Ureter (tissue), 1 donor: ENCODE measurements around the gene SPRR4. TPM values are rescaled to one million over a fixed set of nuclear protein-coding genes. Genes with fewer than 3 reads are reported as not detected.

ENCODE experiments used
- DNase-seq: peaks from one replicate; pipeline ENCODE4 v3.0.0-alpha.2; 2020; ENCODE audit warnings: low spot score
- total RNA-seq: library from RNA; stranded (reverse); gene quantifications from one replicate; pipeline ENCODE4 v1.2.4, GENCODE V29; 2023
- donor health status: DM: yes; HTN: yes; CAD: no.

The SPRR4 gene
- not detected for total RNA-seq

GRCh38 chr1:152970495-152970894 lies at the start of gene SPRR4:
SPRR4 (plus strand) TSS chr1:152970648; CDS start chr1:152971891, 1,243 bp downstream.
- DNase-seq, result no peak

DNA sequence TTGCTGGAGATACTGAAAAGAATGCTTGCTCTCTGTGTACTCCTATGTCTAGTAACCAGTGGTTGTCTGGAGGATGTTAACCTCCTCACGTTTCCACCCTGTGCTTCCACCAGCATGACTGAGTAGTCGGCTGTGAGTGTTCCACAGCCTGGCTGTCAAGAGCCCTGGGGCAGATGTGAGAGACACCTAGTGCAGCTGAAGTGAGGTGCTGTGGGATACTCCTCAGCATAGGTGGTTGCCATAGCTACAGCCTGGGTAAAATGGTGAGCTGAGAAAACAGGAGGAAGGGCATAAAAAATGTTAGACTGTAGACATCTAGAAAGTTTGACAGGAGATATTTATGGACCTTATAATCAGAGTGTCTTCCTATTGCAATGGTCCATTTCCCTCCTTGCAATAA lies 46.3 kb upstream of the SPRR4 start:
- no peak for DNase-seq

- DNase-seq, result no peak
Measured at GRCh38 chr1:152926091-152926490, 44.4 kb upstream of the SPRR4 start.

DNA sequence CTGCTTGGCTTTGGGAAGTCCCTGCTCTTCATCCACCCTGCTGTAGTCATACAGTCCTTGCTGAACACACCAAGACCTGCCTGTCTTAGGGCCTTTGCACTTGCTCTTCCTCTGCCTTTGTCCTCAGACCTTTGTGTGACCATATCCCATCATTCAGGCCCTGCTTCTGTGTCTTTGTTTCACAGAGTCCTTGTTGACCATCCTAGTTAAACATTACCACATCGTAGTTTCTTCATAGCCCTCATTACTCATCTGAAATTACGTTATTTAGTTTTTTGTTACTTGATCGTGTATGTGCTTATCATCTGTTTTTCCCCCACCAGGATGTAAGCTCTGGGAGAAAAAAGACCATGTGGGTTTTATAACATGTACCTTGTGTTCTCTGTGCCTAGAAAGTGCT lies 41.8 kb upstream of the SPRR4 start:
- DNase-seq, result no peak

DNA sequence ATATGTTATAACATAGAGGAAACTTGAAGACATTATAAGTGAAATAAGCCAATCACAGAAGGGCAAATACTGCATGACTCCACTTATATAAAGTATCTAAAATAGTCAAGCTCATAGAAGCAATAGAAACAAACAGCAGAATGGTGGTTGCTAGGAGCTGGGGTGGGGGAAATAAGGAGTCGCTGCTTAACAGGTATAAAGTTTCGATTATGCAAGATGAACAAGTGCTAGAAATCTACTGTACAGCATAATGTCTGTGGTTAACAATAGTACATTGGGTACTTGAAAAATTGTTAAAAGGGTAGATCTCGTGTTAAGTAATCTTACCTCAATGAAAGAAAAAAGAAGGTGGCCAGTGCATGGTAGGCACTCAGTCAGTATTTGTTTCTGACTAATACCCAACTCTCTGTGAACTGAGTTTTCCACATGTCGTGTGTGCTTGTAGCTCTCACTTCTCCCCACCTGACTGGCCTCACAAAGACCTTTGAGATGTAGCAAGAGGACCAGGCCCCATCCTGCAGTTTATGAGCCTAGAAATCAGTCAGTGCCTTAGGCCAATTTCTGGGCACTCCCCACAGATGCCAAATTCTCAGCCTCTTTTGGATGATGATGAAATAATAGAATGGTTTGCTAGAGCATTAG lies 38.2 kb upstream of the SPRR4 start:
- DNase-seq, result no peak

DNA sequence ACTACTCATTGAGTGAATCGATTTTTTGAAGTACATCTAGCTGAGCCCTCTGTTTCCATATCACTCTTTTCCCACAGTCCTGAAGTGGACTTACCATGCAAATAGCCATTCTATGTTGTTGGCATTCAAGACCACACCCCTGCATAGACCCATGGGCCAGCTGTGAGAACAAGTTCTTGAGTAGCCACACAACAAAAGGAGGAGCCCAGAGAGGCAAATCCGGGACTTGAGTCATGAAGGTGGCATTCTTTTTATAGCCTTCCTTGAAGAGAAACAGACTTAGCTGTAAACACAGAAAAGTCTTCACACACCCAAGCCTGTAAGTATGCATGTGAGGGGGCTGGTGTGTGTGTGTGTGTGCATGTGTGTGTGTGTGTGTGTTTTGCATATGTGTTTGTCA lies 37.3 kb upstream of the SPRR4 start:
- DNase-seq, result no peak

GRCh38 chr1:152940614-152941013 lies 29.8 kb upstream of the SPRR4 start:
- DNase-seq, result no peak

- DNase-seq, result no peak
Measured at GRCh38 chr1:152941037-152941711, 29.3 kb upstream of the SPRR4 start.

GRCh38 chr1:152942161-152942560 lies 28.3 kb upstream of the SPRR4 start:
- DNase-seq, result no peak

DNA sequence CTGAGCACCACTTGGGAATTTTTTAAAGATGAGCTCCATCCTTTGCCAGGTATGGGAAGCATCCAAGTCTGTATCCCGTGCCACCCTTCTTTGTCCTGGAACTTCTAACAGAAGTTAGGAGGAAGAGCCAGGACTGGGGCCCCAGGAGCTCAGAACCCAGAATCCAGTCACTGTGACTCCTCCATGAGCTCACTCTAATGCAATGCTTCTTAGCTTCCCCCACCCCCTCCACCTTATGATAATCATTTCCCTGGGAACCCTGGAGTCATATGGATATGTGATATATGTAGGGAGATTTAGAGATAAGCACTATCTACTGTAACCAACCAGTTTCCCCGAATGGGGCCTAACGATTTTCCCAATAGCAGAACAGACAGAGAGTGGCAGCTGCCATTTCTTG lies 24.2 kb upstream of the SPRR4 start:
- no peak for DNase-seq

DNA sequence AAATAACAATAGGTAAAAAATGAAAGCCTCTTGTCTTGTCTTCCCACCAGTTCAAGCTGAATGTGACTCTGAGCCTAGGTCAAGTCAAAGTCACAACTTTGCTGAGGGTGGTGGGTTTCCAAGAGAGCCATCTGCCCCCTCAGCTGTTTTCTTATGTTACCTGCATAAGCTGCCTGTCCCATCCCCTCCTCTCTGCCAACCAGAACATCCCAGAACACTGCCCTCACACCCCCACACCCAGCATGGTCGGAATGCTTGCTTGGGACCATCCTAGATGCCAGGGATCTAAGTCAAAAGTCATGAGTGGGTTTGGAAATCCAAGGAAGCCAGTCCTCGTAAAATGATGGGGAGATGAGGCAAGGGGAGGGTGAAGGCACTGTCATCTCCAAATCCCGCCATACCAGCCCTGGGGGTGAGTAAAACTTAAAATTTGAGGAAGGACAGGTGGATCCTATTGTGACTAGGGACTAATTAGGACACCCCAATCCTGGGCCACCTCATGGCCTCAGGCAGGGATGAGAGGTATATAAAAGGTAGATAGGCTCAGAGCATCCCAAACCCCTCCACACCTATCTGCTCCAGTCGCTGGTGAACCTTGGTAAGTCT lies 23.7 kb upstream of the SPRR4 start, which contains the start of gene SPRR5:
SPRR5 (plus strand) TSS at position 556 of the 606 bp plus-strand sequence. CDS start 1,349 bp downstream, outside the sequence.
- no peak for DNase-seq

DNA sequence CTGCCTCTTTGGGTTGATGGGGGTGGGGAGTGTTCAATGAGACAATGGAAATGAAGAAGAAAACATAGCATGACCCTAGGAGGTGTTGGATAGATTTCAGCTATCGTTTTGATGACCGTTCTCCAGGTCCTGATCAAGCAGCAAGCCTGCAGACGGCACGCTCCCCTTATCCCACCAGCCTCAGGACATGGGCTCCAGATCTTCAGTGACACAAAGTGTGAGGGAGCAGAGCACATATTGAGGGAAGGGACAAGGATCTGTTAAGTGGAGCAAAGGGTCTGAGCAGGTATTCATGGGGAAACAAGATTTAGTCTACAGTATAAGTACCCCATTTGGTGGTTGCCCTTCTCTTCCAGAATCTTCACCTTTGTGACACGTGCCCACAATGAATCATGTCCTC lies 18.7 kb upstream of the SPRR4 start:
- no peak for DNase-seq

GRCh38 chr1:152953761-152954160 lies 16.7 kb upstream of the SPRR4 start:
- DNase-seq, result peak; percentile 52

DNA sequence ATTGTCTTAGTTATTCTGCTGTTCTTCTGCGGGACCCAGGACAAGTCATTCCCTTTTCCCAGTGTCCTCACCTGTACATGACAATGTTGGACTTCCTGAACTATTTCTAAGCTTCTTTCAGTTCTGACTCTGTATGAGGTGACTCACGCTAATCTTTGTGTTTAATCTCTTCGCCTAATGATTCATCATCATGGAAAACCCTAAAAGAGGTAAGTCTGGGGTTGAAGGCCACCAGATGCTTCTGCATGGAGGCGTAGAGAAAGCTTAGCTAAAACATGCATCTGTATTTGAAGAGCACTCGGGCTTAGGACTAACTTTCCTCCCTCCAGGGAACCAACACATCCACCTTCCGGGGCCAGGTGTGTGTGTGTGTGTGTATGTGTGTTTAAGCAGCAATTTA lies 16.0 kb upstream of the SPRR4 start:
- no peak for DNase-seq

DNA sequence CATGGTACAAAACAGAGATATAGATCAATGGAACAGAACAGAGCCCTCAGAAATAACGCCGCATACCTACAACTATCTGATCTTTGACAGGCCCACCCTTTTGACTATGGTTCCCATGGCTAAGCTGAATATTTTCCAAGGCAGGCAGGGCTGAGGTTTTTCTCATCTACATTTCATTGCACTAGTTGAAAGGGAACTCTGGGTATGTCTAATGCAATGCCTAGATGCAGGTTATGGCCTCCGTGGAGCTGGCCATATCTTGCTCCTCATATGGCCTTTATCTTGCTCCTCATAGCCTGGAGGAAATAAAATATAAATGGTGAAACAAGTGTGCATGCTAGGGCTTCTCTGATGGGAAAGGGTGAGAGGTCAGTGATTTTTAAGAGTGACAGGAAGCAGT lies 12.9 kb upstream of the SPRR4 start:
- DNase-seq, result no peak

DNA sequence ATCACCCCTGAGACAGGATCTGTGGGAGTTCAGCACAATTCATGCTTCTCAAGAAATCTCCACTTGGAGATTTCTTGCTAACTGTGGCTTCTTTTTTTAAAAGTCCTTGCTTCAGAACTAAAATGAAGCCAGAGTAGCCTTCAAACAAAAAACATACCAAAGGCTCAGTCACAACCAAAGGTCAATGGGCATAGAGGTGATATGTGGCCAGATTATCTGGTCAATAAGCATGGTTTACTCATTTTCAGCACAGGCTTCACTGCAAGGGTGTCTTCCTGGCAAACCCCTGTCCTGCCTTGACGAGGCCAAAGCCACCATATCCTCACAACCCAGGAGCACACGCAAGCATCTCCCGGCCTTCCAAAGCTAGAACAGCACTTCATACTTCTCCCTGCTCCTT lies 11.2 kb upstream of the SPRR4 start:
- DNase-seq, result no peak

DNA sequence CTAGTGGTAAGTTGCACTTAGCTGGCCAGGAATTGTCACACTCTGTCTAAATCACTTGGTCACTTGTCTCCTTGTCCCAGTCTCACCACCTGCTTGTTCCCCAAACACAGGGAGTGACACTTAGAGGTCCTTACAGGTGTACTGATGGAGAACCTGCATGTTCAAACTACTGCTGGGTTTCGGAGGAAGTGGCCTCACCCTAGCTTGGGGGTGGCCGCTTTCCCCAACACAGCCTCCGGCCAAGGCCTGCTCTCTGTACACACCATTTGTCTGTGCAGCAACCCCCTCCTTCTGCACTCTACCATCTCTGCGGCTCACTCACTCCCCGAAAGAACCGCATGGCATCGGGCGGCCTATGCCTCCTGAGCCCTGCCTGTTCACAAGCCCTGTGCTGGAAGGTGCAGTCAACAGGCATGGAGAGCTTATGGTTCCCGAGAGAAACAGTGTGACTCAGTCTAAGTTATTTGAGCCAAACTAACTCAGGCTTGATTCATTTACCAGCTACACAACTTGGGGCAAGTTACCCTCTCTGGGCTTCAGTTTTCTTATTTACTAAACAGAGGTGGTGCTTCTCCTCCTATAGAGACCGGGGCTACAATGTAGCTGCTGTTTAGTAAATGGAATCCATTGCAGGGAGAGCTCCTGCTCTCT lies 10.5 kb upstream of the SPRR4 start:
- DNase-seq, result no peak

DNA sequence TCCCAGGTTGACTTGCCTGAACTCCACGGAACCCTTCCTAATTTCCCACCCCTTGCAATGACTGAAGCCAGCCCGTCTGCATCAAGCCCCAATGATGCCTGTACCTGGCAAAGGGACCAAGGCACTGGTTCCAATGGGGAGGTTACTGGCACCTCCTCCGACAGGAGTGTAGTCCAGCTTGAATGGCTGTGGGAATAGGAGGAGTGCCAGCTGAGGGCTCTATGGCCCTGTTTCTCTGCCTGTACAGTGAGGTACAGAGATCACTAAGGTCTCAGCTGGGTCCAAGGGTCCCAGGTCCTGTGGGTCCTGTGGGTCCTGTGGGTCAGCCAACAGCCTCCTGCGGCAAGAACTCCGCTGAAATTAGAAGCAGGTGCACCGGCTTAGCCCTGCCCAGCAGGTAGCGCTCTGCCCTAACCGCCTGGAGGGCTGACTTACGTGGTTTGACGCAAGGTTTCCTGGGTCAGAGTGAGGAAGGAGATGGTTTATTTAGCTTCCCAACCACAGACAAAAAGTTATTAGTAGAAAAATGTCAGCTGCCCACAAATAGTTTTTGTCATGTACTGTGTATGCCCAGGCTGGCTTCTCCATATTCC lies 9.9 kb upstream of the SPRR4 start:
- DNase-seq, result no peak

DNA sequence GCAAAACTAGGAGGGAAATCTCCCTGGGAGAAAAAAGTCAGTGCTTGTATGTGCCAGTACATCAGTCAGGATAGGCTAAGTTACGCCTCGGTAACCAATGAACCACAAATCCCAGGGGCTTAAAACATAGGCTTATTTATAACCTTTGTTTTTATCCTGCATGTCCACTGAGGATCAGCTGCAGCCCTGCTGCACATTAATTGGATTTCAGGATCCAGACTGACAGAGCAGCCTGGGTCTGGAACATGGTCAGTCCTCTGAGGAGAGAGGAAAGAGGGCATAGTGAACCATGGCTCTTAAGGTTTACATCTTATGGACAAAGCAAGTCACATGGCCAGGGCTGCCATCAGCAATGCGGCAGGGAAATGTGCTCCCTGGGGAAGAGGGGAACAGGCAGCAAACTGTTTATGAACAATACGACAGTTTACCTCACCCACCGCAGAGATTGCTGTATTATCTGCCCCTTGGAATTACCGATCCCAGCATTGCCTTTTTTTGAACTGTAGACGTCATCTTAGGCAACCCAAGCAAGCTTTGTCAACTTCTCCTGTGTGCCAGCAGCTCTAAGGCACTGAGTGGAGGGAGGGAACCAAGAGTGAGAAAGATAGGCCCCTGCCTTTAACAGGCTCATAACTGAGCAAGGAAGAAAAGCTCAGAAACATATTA lies 9.1 kb upstream of the SPRR4 start:
- no peak for DNase-seq

DNA sequence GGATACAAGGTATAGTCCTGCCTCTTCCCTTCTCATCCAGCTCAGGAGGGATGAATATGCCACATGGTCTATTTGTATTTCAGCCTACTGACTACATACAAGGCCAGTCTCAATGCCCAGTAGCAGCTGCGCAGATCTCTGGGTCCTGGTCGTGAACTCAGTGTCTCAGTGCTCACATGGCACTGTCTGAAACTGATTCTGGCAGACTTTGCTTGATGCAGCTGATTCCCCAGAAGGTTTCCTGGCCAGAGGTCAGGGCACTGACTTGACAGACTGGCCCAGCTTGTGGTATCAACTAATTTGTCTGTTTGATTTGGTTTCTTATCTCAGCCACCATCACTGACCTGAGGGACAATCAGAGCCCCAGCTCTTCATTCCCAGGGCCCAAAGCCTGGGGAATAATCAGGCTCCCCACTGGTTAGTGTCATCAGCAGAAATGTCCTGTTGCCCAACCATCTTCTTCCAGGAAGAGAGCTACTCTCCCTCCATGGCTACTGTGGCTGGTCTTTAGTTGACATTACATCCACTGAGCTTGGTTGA lies 7.5 kb upstream of the SPRR4 start:
- no peak for DNase-seq

- DNase-seq, result no peak
Measured at GRCh38 chr1:152964536-152964935, 5.9 kb upstream of the SPRR4 start.
